Renal cortical epithelial cell (primary cell): ENCODE results near the gene CTNNA3. TPM values are rescaled to one million over a fixed set of nuclear protein-coding genes. Genes with fewer than 3 reads are reported as not detected.

Experiments used
- DNase-seq: peaks from one replicate; pipeline ENCODE4 v3.0.0-alpha.2; 2011; ENCODE audit warnings: low read depth
- total RNA-seq: library from RNA; depleted of rRNA; stranded (reverse); fragments of >200 nt; gene quantifications from 2 replicates; pipeline ENCODE4 v1.2.3, GENCODE V29; 2014

CTNNA3 gene
- total RNA-seq, 1 donor from 2014 or later, result under 0.01 TPM

- no peak for DNase-seq
These were observed 1476.9 kb downstream of the CTNNA3 start for GRCh38 chr10:66218981-66219587.

- no peak for DNase-seq
These were observed 1477.7 kb downstream of the CTNNA3 start for GRCh38 chr10:66218289-66218688.

- DNase-seq, result no peak
These were observed 1480.1 kb downstream of the CTNNA3 start for GRCh38 chr10:66215920-66216319.

GRCh38 chr10:66214721-66215404, 1481.1 kb downstream of the CTNNA3 start:
- no peak for DNase-seq

- no peak for DNase-seq
These were observed 1487.0 kb downstream of the CTNNA3 start for GRCh38 chr10:66209025-66209424.

GRCh38 chr10:66204838-66205237, 1491.2 kb downstream of the CTNNA3 start:
- DNase-seq, result no peak

- no peak for DNase-seq
These were observed 1493.9 kb downstream of the CTNNA3 start for GRCh38 chr10:66202101-66202500.

- no peak for DNase-seq
These were observed 1503.7 kb downstream of the CTNNA3 start for GRCh38 chr10:66192162-66192831.

- DNase-seq, result no peak
These were observed 1505.6 kb downstream of the CTNNA3 start for GRCh38 chr10:66190413-66190812.

- no peak for DNase-seq
These were observed 1506.7 kb downstream of the CTNNA3 start for GRCh38 chr10:66189271-66189670.

- peak; percentile 56 for DNase-seq
These were observed 1508.8 kb downstream of the CTNNA3 start for GRCh38 chr10:66187053-66187733.

GRCh38 chr10:66183028-66183427, 1513.0 kb downstream of the CTNNA3 start:
- DNase-seq, result no peak

- peak; percentile 75 for DNase-seq
These were observed 1515.2 kb downstream of the CTNNA3 start for GRCh38 chr10:66180581-66181318.

GRCh38 chr10:66180021-66180420, 1516.0 kb downstream of the CTNNA3 start:
- no peak for DNase-seq

- peak; percentile 67 for DNase-seq
These were observed 1519.2 kb downstream of the CTNNA3 start for GRCh38 chr10:66176772-66177171.

GRCh38 chr10:66167816-66168215, 1528.2 kb downstream of the CTNNA3 start:
- DNase-seq, result peak; percentile 89

- DNase-seq, result no peak
These were observed 1533.3 kb downstream of the CTNNA3 start for GRCh38 chr10:66162560-66163143.

GRCh38 chr10:66151346-66151745, 1544.6 kb downstream of the CTNNA3 start:
- DNase-seq, result peak; percentile 22

- no peak for DNase-seq
These were observed 1547.7 kb downstream of the CTNNA3 start for GRCh38 chr10:66148312-66148711.

GRCh38 chr10:66144016-66144415, 1552.0 kb downstream of the CTNNA3 start:
- DNase-seq, result no peak

- DNase-seq, result no peak
These were observed 1593.2 kb downstream of the CTNNA3 start for GRCh38 chr10:66102756-66103155.
